ENCODE results near the gene KIZ. TPM values are rescaled to one million over a fixed set of nuclear protein-coding genes. Genes with fewer than 3 reads are reported as not detected.

Gene KIZ
- total and polyA plus RNA-seq, 2 of the 4 experiments (the other 2 are of a cell fraction) = 9.9 to 14.0 TPM

DNA sequence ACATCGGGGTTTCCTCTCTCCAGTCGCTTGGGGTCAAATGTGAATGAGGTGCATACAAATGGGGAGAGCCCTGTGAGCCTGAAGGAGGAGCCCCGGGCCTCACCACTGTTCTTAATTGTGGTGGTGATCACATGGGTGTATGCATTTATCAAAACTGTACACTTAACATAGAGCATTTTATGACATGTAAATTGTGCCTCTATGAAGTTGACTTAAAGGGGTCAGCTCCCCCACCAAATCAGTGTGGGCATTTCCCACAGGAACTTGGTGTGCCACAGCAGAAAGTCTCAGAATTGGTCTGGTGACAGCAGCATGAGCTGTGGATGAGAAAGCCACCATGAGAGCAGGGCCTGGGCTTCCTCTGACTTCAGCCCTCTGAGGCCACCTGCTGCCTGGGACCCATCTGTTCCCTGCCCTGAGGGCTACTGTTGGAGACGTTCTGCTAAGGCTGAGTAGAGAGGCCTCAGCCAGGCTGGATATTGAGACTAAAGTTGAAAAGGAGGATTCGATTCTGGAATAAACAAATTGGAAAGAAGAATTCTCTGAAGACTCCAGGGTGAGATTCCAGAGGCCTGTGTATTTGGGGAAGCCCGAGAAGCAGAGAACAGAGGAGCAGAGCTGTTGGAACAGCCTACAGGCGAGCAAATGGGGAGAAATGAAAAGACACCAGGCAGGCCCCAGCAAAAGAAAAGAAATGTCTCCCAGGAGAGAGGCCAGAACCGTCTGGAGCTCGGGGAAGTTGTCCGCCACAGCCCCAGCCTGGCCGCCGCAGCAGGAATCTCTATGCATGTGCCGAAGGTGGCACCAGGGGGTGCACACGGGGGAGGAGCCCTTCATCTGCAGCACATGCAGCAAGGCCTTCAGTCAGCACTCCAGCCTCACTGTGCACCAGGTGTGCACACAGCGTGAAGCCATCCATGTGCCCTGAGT lies 139.6 kb downstream of the KIZ start:
- Histone ChIP-seq H3K14ac (replicated peaks; ENCODE audit: low read depth, low read length) (no peak overlapping the region), H3K23ac (ENCODE audit: low read depth, low read length) (no peak overlapping the region), H2BK20ac (ENCODE audit: low read depth, low read length) (no peak overlapping the region), H4K8ac (ENCODE audit: low read depth in 2 of 2, low read length in 2 of 2) (no peak overlapping the region), H3K56ac (ENCODE audit: extremely low read depth, insufficient read depth, low read length) (no peak overlapping the region), H2AK9ac (replicated peaks; ENCODE audit: low read depth, low read length, poor library complexity) (no peak overlapping the region), H3K9me3 (ENCODE audit: control insufficient read depth, insufficient read depth, low read length) (peaks cover 2% of the 10 kb centered on the region; the same call in 1 of the 2 replicates), H4K5ac (ENCODE audit: low read depth, low read length) (no peak overlapping the region), H2AK5ac (ENCODE audit: low read depth, low read length) (no peak overlapping the region), H2BK5ac (ENCODE audit: low read depth, low read length, poor library complexity, severe bottlenecking) (no peak overlapping the region), H3K4me3 (ENCODE audit: insufficient read depth, low read depth, low read length) (no peak overlapping the region), H3K4me1 (ENCODE audit: control insufficient read depth, insufficient read depth, low read length) (no peaks in the 10 kb centered on the region), H4K91ac (ENCODE audit: insufficient read depth, low read depth, low read length) (no peak overlapping the region), H3K79me1 (ENCODE audit: low read depth in 1 of 2, low read length in 2 of 2) (no peaks in the 10 kb centered on the region), H3K9me1 (ENCODE audit: insufficient read depth, low read length) (no peaks in the 10 kb centered on the region), H3K27me3 (ENCODE audit: control insufficient read depth, insufficient read depth, low read length) (peaks cover 13% of the 10 kb centered on the region), H4K20me1 (ENCODE audit: insufficient read depth, low read length) (no peaks in the 10 kb centered on the region), H3K4ac (ENCODE audit: low read depth, low read length) (no peak overlapping the region), H3K27ac (ENCODE audit: insufficient read depth, low read length) (no peak overlapping the region), H2BK15ac (ENCODE audit: low read depth, low read length) (no peak overlapping the region), H2BK120ac (ENCODE audit: low read depth, low read length) (no peak overlapping the region), H3K4me2 (ENCODE audit: low read depth, low read length) (no peak overlapping the region), H3K18ac (ENCODE audit: low read depth, low read length) (no peak overlapping the region), H3K9ac (ENCODE audit: low read depth, low read length) (no peak overlapping the region), H3K36me3 (ENCODE audit: control insufficient read depth, insufficient read depth, low read length) (no peaks in the 10 kb centered on the region), H2AFZ (replicated peaks; ENCODE audit: low read length, poor library complexity) (no peak overlapping the region)
- ATAC-seq (ENCODE audit: low read depth) = no peak
- WGBS, 2 experiments (ENCODE audit: extremely low coverage in 2 of 2, insufficient read length in 1 of 2) = 77% methylated on average over 8 of the region's 15 CpGs; no CpG with 5 or more reads in 1 of the 2 experiments
- BruUV-seq (replicated peaks) = no TSS peak
- ChIA-PET POLR2A (ENCODE audit: unreplicated experiment) (no interaction called here), CTCF (no interaction called here)
- intact Hi-C loops (cut with micrococcal nuclease) (no loop called here), dilution Hi-C loops (cut with HindIII; ENCODE audit: low sequenced_read_pairs, unreplicated experiment) (no loop called here), in situ Hi-C loops (cut with MboI; ENCODE audit: low sequenced_read_pairs) (no loop called here)
- no peak for DNase-seq
- TF ChIP-seq NFE2L2 (IDR thresholded peaks at IDR 0.05; ENCODE audit: low read depth, low read length) = no peak
- TF ChIP-seq RFX5 (IDR thresholded peaks at IDR 0.05; ENCODE audit: low read depth, low read length) = no peak
- no peak for TF ChIP-seq CEBPB (IDR thresholded peaks at IDR 0.05; ENCODE audit: low read depth, low read length)

Measured in IMR-90 (cell line).